ENCODE measurements around the gene C17orf107. TPM values are rescaled to one million over a fixed set of nuclear protein-coding genes. Genes with fewer than 3 reads are reported as not detected.
"Not testable (repeated sequence)": the region's sequence is repeated elsewhere in the genome, so short reads cannot be mapped to it uniquely, and the experiment has no call there.

The C17orf107 gene
- total RNA-seq, 1 experiment from 2014 or later: 1.0 TPM

- Histone ChIP-seq H3K9me3 (no peaks in the 10 kb centered on the region), H3K27me3 (replicated peaks; ENCODE audit: control insufficient read depth, insufficient read depth, low read length) (no peaks in the 10 kb centered on the region), H3K36me3 (ENCODE audit: control insufficient read depth, insufficient read depth, low read length) (no peaks in the 10 kb centered on the region), H3K4me1 (peaks cover 8% of the 10 kb centered on the region), H3K4me3 (ENCODE audit: low read depth, low read length) (no peak overlapping the region)
- Mint-ChIP-seq H3K4me3 (ENCODE audit: unreplicated experiment) (no peak overlapping the region), H3K27me3 (ENCODE audit: insufficient read depth, unreplicated experiment) (no peaks in the 10 kb centered on the region), H3K36me3 (ENCODE audit: insufficient read depth, unreplicated experiment) (peaks cover 3% of the 10 kb centered on the region), H3K9me3 (ENCODE audit: unreplicated experiment) (no peaks in the 10 kb centered on the region), H3K27ac (ENCODE audit: unreplicated experiment) (no peak overlapping the region), H3K4me1 (ENCODE audit: low read depth, unreplicated experiment) (peaks cover 4% of the 10 kb centered on the region)
- TF ChIP-seq CTCF (IDR thresholded peaks at IDR 0.05; ENCODE audit: insufficient read depth in 1 of 2, low read depth in 1 of 2, low read length in 1 of 2, severe bottlenecking in 1 of 2, unreplicated experiment in 1 of 2): no peak
- no TSS peak for BruUV-seq (replicated peaks)
- intact Hi-C loops (cut with micrococcal nuclease; ENCODE audit: unreplicated experiment): no loop called here
- no peak for DNase-seq
- CTCF ChIA-PET: interaction anchor here (1.3 to 2.2 kb wide), 3 partner anchors 26 to 59 kb away, joined by 5 to 19 read pairs (median 13); partner anchors contain the start of genes RNF167, SLC25A11 and SPAG7
- POLR2A ChIA-PET: interaction anchor here (0.6 to 1.9 kb wide), 2 partner anchors 32 to 118 kb away, joined by 6 to 10 read pairs; partner anchors contain the start of genes RNF167 and SLC25A11
These were observed 9.0 kb downstream of the C17orf107 start for GRCh38 chr17:4908301-4908700.

GRCh38 chr17:4908711-4909496 is 9.6 kb downstream of the C17orf107 start:
- no peak overlapping the region for H3K4me3 Mint-ChIP-seq (ENCODE audit: unreplicated experiment)
- peak; percentile 80 to 86 for DNase-seq
- BruUV-seq (replicated peaks): no TSS peak
- Histone ChIP-seq H3K36me3 (ENCODE audit: control insufficient read depth, insufficient read depth, low read length) (no peaks in the 10 kb centered on the region), H3K4me3 (ENCODE audit: low read depth, low read length) (no peak overlapping the region), H3K9me3 (no peaks in the 10 kb centered on the region), H3K4me1 (peaks cover 6% of the 10 kb centered on the region), H3K27me3 (replicated peaks; ENCODE audit: control insufficient read depth, insufficient read depth, low read length) (no peaks in the 10 kb centered on the region)
- peak; percentile 47 to 52 for TF ChIP-seq CTCF (IDR thresholded peaks at IDR 0.05; ENCODE audit: insufficient read depth in 1 of 2, low read depth in 1 of 2, low read length in 1 of 2, severe bottlenecking in 1 of 2, unreplicated experiment in 1 of 2)
- H3K36me3 Mint-ChIP-seq (ENCODE audit: insufficient read depth, unreplicated experiment): no peaks in the 10 kb centered on the region
- no peaks in the 10 kb centered on the region for H3K27me3 Mint-ChIP-seq (ENCODE audit: insufficient read depth, unreplicated experiment)
- ChIA-PET CTCF (interaction anchor here (0.6 to 2.2 kb wide), 7 partner anchors 26 to 156 kb away, joined by 3 to 19 read pairs (median 4); partner anchors contain the start of genes CAMTA2, RNF167, SLC25A11 and SPAG7), POLR2A (interaction anchor here (0.6 to 1.9 kb wide), 3 partner anchors 31 to 119 kb away, joined by 6 to 19 read pairs (median 10); partner anchors contain the start of genes RNF167, SLC25A11 and SPAG7)
- no peaks in the 10 kb centered on the region for H3K9me3 Mint-ChIP-seq (ENCODE audit: unreplicated experiment)
- no peak overlapping the region for H3K27ac Mint-ChIP-seq (ENCODE audit: unreplicated experiment)
- intact Hi-C loops (cut with micrococcal nuclease; ENCODE audit: unreplicated experiment): loop anchor here (1.0 kb wide), 1 partner anchor 30 kb away; no protein-coding TSS in a partner anchor
- no peaks in the 10 kb centered on the region for H3K4me1 Mint-ChIP-seq (ENCODE audit: low read depth, unreplicated experiment)

GRCh38 chr17:4913994-4914393 is 14.7 kb downstream of the C17orf107 start:
- Histone ChIP-seq H3K36me3 (ENCODE audit: control insufficient read depth, insufficient read depth, low read length) (no peaks in the 10 kb centered on the region), H3K9me3 (no peaks in the 10 kb centered on the region), H3K4me1 (peaks cover 6% of the 10 kb centered on the region), H3K4me3 (ENCODE audit: low read depth, low read length) (no peak overlapping the region), H3K27me3 (replicated peaks; ENCODE audit: control insufficient read depth, insufficient read depth, low read length) (no peaks in the 10 kb centered on the region)
- no peaks in the 10 kb centered on the region for H3K4me1 Mint-ChIP-seq (ENCODE audit: low read depth, unreplicated experiment)
- no TSS peak for BruUV-seq (replicated peaks)
- intact Hi-C loops (cut with micrococcal nuclease; ENCODE audit: unreplicated experiment): no loop called here
- no peak for TF ChIP-seq CTCF (IDR thresholded peaks at IDR 0.05; ENCODE audit: insufficient read depth in 1 of 2, low read depth in 1 of 2, low read length in 1 of 2, severe bottlenecking in 1 of 2, unreplicated experiment in 1 of 2)
- ChIA-PET POLR2A (interaction anchor here (0.9 kb wide), 1 partner anchor 26 kb away, joined by 3 read pairs; the partner anchor contains the start of genes RNF167 and SLC25A11), CTCF (interaction anchor here (0.5 to 1.5 kb wide), 2 partner anchors 11 to 43 kb away, joined by 3 to 8 read pairs; partner anchors contain the start of gene CHRNE)
- no peaks in the 10 kb centered on the region for H3K9me3 Mint-ChIP-seq (ENCODE audit: unreplicated experiment)
- H3K4me3 Mint-ChIP-seq (ENCODE audit: unreplicated experiment): no peak overlapping the region
- no peaks in the 10 kb centered on the region for H3K36me3 Mint-ChIP-seq (ENCODE audit: insufficient read depth, unreplicated experiment)
- no peak for DNase-seq
- H3K27ac Mint-ChIP-seq (ENCODE audit: unreplicated experiment): no peak overlapping the region
- H3K27me3 Mint-ChIP-seq (ENCODE audit: insufficient read depth, unreplicated experiment): no peaks in the 10 kb centered on the region

GRCh38 chr17:4914551-4914950 is 15.2 kb downstream of the C17orf107 start:
- H3K4me3 ChIP-seq (ENCODE audit: low read depth, low read length); H3K36me3 ChIP-seq (ENCODE audit: control insufficient read depth, insufficient read depth, low read length); intact Hi-C loops (cut with micrococcal nuclease; ENCODE audit: unreplicated experiment); POLR2A ChIA-PET; H3K36me3 Mint-ChIP-seq (ENCODE audit: insufficient read depth, unreplicated experiment); H3K4me1 Mint-ChIP-seq (ENCODE audit: low read depth, unreplicated experiment); H3K9me3 ChIP-seq; H3K4me3 Mint-ChIP-seq (ENCODE audit: unreplicated experiment); H3K9me3 Mint-ChIP-seq (ENCODE audit: unreplicated experiment); H3K27me3 ChIP-seq (replicated peaks; ENCODE audit: control insufficient read depth, insufficient read depth, low read length); H3K4me1 ChIP-seq; H3K27ac Mint-ChIP-seq (ENCODE audit: unreplicated experiment); BruUV-seq (replicated peaks); DNase-seq; H3K27me3 Mint-ChIP-seq (ENCODE audit: insufficient read depth, unreplicated experiment): not testable (repeated sequence)
- CTCF ChIA-PET: interaction anchor here (0.5 to 1.5 kb wide), 2 partner anchors 11 to 44 kb away, joined by 3 to 8 read pairs; partner anchors contain the start of gene CHRNE
